HEK293 (cell line): ENCODE measurements around the gene CA9.

Experiments used
- CTCF ChIA-PET: fragments of 350-600 bp; formaldehyde crosslinking; extraction: SDS; loops from one replicate; lab custom pipeline; 2021; ENCODE audit warnings: antibody characterized with exemption; lab: Yijun Ruan, JAX
- POLR2A ChIA-PET: fragments of 300-600 bp; formaldehyde crosslinking; extraction: SDS; loops from one replicate; lab custom pipeline; 2020; ENCODE audit warnings: antibody characterized with exemption, inconsistent platforms; lab: Yijun Ruan, JAX
- H3K27ac ChIP-seq: fragments of 200-500 bp; sonication (Bioruptor generic); 2 replicates; pipeline ENCODE4 v1.5.1; 2014; ENCODE audit warnings: low read depth, low read length, control low read depth, inconsistent platforms; ENCODE audit errors: extremely low read depth
- H3K36me3 ChIP-seq, 2 experiments: fragments of 200-500 bp in 1 of 2; sonication (Bioruptor generic) in 1 of 2; 1 replicate in 1 of 2; 2 replicates in 1 of 2; pipeline ENCODE4 v1.5.1; 2014 to 2017; ENCODE audit warnings: inconsistent platforms in 2 of 2, low read length in 2 of 2; ENCODE audit not compliant: control insufficient read depth in 2 of 2, insufficient read depth in 1 of 2
- H3K4me1 ChIP-seq: fragments of 200-500 bp; sonication (Bioruptor generic); 2 replicates; pipeline ENCODE4 v1.5.1; 2014; ENCODE audit warnings: mild to moderate bottlenecking, low read length, inconsistent platforms; ENCODE audit not compliant: control insufficient read depth, insufficient read depth
- H3K4me3 ChIP-seq: 2 replicates; pipeline ENCODE4 v1.5.1; 2011; ENCODE audit warnings: low read depth, mild to moderate bottlenecking, control low read depth, low read length, moderate library complexity
- H3K9me3 ChIP-seq: fragments of 200-500 bp; sonication (Bioruptor generic); 2 replicates; pipeline ENCODE4 v1.5.1; 2014; ENCODE audit warnings: low read depth, low read length, inconsistent platforms; ENCODE audit not compliant: control insufficient read depth, insufficient read depth
- ATF2 ChIP-seq: fragments of 450-650 bp; formaldehyde crosslinking; IDR thresholded peaks from 2 replicates; pipeline ENCODE4 v1.5.1; 2016; ENCODE audit warnings: missing biosample characterization, missing genetic modification characterization, low read depth
- BCL6B ChIP-seq: fragments of 450-650 bp; formaldehyde crosslinking; IDR thresholded peaks from 2 replicates; pipeline ENCODE4 v1.5.1; 2017; ENCODE audit warnings: missing biosample characterization, missing genetic modification characterization
- PRDM2 ChIP-seq: fragments of 450-650 bp; formaldehyde crosslinking; IDR thresholded peaks from 2 replicates; pipeline ENCODE4 v1.5.1; 2016; ENCODE audit warnings: missing biosample characterization, missing genetic modification characterization, borderline replicate concordance
- ZBTB8A ChIP-seq: fragments of 450-650 bp; formaldehyde crosslinking; IDR thresholded peaks from 2 replicates; pipeline ENCODE4 v1.5.1; 2016; ENCODE audit warnings: missing biosample characterization, missing genetic modification characterization
- ZNF146 ChIP-seq: fragments of 450-650 bp; formaldehyde crosslinking; IDR thresholded peaks from 2 replicates; pipeline ENCODE4 v1.5.1; 2016; ENCODE audit warnings: missing biosample characterization, missing genetic modification characterization
- ZNF394 ChIP-seq: fragments of 450-650 bp; formaldehyde crosslinking; IDR thresholded peaks from 2 replicates; pipeline ENCODE4 v1.5.1; 2016; ENCODE audit warnings: missing biosample characterization, missing genetic modification characterization, mild to moderate bottlenecking, moderate library complexity, borderline replicate concordance
- ZNF404 ChIP-seq: fragments of 450-650 bp; formaldehyde crosslinking; IDR thresholded peaks from 2 replicates; pipeline ENCODE4 v1.5.1; 2017; ENCODE audit warnings: missing biosample characterization, missing genetic modification characterization
- ZNF488 ChIP-seq: fragments of 450-650 bp; formaldehyde crosslinking; IDR thresholded peaks from 2 replicates; pipeline ENCODE4 v1.5.1; 2016; ENCODE audit warnings: missing biosample characterization, missing genetic modification characterization
- ZNF580 ChIP-seq: fragments of 450-650 bp; formaldehyde crosslinking; IDR thresholded peaks from 2 replicates; pipeline ENCODE4 v1.5.1; 2016; ENCODE audit warnings: missing biosample characterization, missing genetic modification characterization
- ZNF677 ChIP-seq: fragments of 450-650 bp; IDR thresholded peaks from 2 replicates; pipeline ENCODE4 v1.5.0; 2018; ENCODE audit warnings: missing biosample characterization, mild to moderate bottlenecking, missing genetic modification characterization, moderate library complexity

CA9 gene

GRCh38 chr9:35708146-35708545 is 34.4 kb downstream of the CA9 start:
- ChIA-PET POLR2A (no interaction called here), CTCF (interaction anchor here (0.6 to 6.4 kb wide), 7 partner anchors 7 to 1117 kb away, joined by 3 to 47 read pairs (median 3); no protein-coding TSS in a partner anchor)
- Histone ChIP-seq H3K4me1 (no peaks in the 10 kb centered on the region), H3K36me3 (peaks cover 22 to 93% of the 10 kb centered on the region in 2 experiments), H3K4me3 (no peak overlapping the region), H3K9me3 (no peaks in the 10 kb centered on the region), H3K27ac (no peak overlapping the region)
- no peak for TF ChIP-seq BCL6B (tag by site-specific recombination)
- no peak for TF ChIP-seq ZNF677 (tag by site-specific recombination)
- TF ChIP-seq ZNF404 (tag by site-specific recombination), result no peak

- TF ChIP-seq ZNF146 (tag by site-specific recombination) (no peak), ZBTB8A (tag by site-specific recombination) (no peak), ZNF580 (no peak), PRDM2 (no peak), ATF2 (tag by site-specific recombination) (no peak), ZNF394 (no peak), ZNF488 (tag by site-specific recombination) (no peak)
- Histone ChIP-seq H3K9me3 (no peaks in the 10 kb centered on the region), H3K27ac (no peak overlapping the region), H3K36me3 (peaks cover 34 to 91% of the 10 kb centered on the region in 2 experiments), H3K4me3 (no peak overlapping the region), H3K4me1 (no peaks in the 10 kb centered on the region)
- POLR2A ChIA-PET, result interaction anchor here (0.9 to 1.5 kb wide), 2 partner anchors 21 to 53 kb away, joined by 3 read pairs; partner anchors contain the start of genes CREB3 and TLN1
- CTCF ChIA-PET, result interaction anchor here (0.8 to 6.4 kb wide), 3 partner anchors 14 to 50 kb away, joined by 3 to 47 read pairs (median 4); no protein-coding TSS in a partner anchor
These were observed 37.2 kb downstream of the CA9 start for GRCh38 chr9:35710818-35711500.
